Activated CD8-positive, alpha-beta T cell treated with anti-CD3 and anti-CD28 coated beads, Interleukin-2, amount 10 ng/mL, durations not matched to agents 7 days and 5 days (primary cell): ENCODE data around the gene MANBA. TPM values are rescaled to one million over a fixed set of nuclear protein-coding genes. Genes with fewer than 3 reads are reported as not detected.
"Not testable (repeated sequence)": the region's sequence is repeated elsewhere in the genome, so short reads cannot be mapped to it uniquely, and the experiment has no call there.

Experiments
- ATAC-seq: fragments of 150-1000 bp; cut with Tn5 transposase; one replicate; pipeline ENCODE4 v1.10.0; 2021; ENCODE audit warnings: moderate library complexity
- CTCF ChIA-PET: fragments of 350-600 bp; sonication (Branson Sonifier 250); formaldehyde crosslinking; loops from one replicate; lab custom pipeline; 2021; ENCODE audit warnings: antibody characterized with exemption; lab: Charles Lee
- POLR2A ChIA-PET: fragments of 350-600 bp; sonication (Branson Sonifier 250); formaldehyde crosslinking; loops from one replicate; lab custom pipeline; 2021; ENCODE audit warnings: antibody characterized with exemption; lab: Charles Lee
- DNase-seq: peaks from one replicate; pipeline ENCODE4 v3.0.0-alpha.2; 2020
- H3K27ac Mint-ChIP-seq: one replicate; pipeline ENCODE4 v1.8.0; 2021; ENCODE audit warnings: mild to moderate bottlenecking, mixed read lengths
- H3K27me3 Mint-ChIP-seq: one replicate; pipeline ENCODE4 v1.8.0; 2021; ENCODE audit warnings: low read depth, mixed read lengths
- H3K36me3 Mint-ChIP-seq: one replicate; pipeline ENCODE4 v1.8.0; 2021; ENCODE audit warnings: low read depth, mixed read lengths
- H3K4me1 Mint-ChIP-seq: one replicate; pipeline ENCODE4 v1.8.0; 2021; ENCODE audit warnings: low read depth, mixed read lengths
- H3K4me3 Mint-ChIP-seq: one replicate; pipeline ENCODE4 v1.8.0; 2021; ENCODE audit warnings: mild to moderate bottlenecking, mixed read lengths
- H3K9me3 Mint-ChIP-seq: one replicate; pipeline ENCODE4 v1.8.0; 2022; ENCODE audit warnings: mixed read lengths; ENCODE audit not compliant: insufficient read depth
- total RNA-seq, 2 experiments: library from RNA; stranded (reverse); gene quantifications; one replicate each; pipeline ENCODE4 v1.2.3, GENCODE V29; 2021

Gene MANBA
- total RNA-seq, 2 experiments from 2014 or later, result 15.1 to 16.6 TPM

- H3K27ac Mint-ChIP-seq, result peak overlapping the region; percentile 74
- H3K4me1 Mint-ChIP-seq, result peaks cover 31% of the 10 kb centered on the region
- ChIA-PET POLR2A (interaction anchor here (1.1 to 3.1 kb wide), 8 partner anchors 23 to 260 kb away, joined by 4 to 26 read pairs (median 6); partner anchors contain the start of genes CISD2, NFKB1 and UBE2D3), CTCF (interaction anchor here (0.9 to 1.4 kb wide), 9 partner anchors 17 to 339 kb away, joined by 3 to 5 read pairs (median 3); partner anchors contain the start of genes BDH2 and UBE2D3)
- H3K36me3 Mint-ChIP-seq, result peaks cover 9% of the 10 kb centered on the region
- ATAC-seq, result peak; percentile 22
- no peak for DNase-seq
- no peaks in the 10 kb centered on the region for H3K27me3 Mint-ChIP-seq
- H3K4me3 Mint-ChIP-seq, result peak overlapping the region; percentile 92
- H3K9me3 Mint-ChIP-seq, result no peaks in the 10 kb centered on the region
Observed at GRCh38 chr4:102761296-102761701, 531 bp upstream of the MANBA start.

- ATAC-seq, result peak; percentile 30
- Mint-ChIP-seq H3K4me3 (peak overlapping the region; percentile 92), H3K27ac (peak overlapping the region; percentile 85), H3K9me3 (no peaks in the 10 kb centered on the region), H3K36me3 (peaks cover 12% of the 10 kb centered on the region), H3K27me3 (no peaks in the 10 kb centered on the region), H3K4me1 (peaks cover 31% of the 10 kb centered on the region)
- POLR2A ChIA-PET, result interaction anchor here (0.7 to 3.1 kb wide), 9 partner anchors 14 to 414 kb away, joined by 3 to 26 read pairs (median 5); partner anchors contain the start of genes NFKB1, SLC39A8 and UBE2D3
- peak; percentile 33 for DNase-seq
- CTCF ChIA-PET, result interaction anchor here (1.1 to 1.4 kb wide), 3 partner anchors 67 to 340 kb away, joined by 3 to 5 read pairs (median 3); partner anchors contain the start of genes BDH2 and UBE2D3
Observed at GRCh38 chr4:102759831-102760644, 730 bp downstream of the MANBA start.

DNA sequence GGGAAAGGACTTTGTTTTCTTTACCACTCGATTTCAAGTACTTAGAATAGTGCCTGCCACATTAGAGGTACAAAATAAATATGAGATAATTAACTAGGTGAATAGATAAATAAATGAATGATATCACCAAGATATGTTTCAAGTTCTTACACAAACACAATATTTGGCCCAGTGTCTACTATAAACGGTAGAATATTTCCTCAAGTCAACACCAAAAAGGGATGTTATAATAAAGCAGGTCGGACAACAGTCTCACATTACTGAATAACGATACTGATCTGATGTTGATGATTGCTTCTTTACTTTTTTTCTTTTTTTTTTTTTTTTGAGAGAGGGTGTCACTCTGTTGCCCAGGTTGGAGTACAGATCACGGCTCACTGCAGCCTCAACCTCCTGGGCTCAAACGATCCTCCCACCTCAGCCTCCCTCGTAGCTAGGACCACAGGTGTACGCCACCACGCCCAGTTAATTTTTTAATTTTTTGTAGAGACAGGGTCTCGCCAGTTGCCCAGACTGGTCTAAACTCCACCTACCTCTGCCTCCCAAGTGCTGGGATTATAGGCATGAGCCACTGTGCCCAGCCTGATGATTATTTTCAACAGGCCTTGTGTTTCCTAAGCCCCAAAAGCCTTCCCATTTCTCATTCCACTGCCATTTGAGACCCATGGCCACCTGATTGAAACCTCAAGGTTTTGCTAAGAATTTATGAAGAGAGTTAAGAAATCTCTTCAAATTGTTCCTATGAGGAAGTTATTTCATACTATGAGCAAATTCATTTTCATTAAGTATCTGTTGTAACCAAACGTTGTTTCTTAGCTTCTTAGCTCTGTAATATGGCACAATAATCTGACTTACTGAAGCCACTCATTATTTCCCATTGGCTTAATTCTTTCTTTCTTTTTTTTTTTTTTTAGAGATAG lies 2.3 kb downstream of the MANBA start:
- H3K36me3 Mint-ChIP-seq, result peaks cover 15% of the 10 kb centered on the region
- no peak overlapping the region for H3K4me3 Mint-ChIP-seq
- ChIA-PET POLR2A (no interaction called here), CTCF (no interaction called here)
- ATAC-seq (no peak), DNase-seq (no peak)
- H3K4me1 Mint-ChIP-seq, result peaks cover 31% of the 10 kb centered on the region
- H3K27me3 Mint-ChIP-seq, result no peaks in the 10 kb centered on the region
- no peak overlapping the region for H3K27ac Mint-ChIP-seq
- no peaks in the 10 kb centered on the region for H3K9me3 Mint-ChIP-seq

DNA sequence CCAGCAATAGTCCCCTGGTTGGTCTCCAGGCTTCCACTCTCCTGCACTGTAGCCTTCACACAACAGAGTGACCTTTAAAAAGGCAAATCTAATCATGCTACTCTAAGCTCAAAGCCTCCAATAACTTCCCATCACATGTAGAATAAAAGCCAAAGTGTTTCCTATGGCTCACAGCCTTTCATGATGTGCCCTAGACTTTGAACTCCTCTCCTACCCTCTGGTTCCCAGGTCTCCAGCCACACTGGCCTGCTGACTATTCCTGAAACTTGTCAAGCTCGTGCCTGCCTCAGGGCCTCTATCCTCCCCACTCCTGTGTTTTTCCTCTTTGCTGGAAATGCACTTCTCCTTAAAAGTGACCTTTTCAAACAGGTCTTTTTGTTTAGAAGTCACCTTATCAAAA lies 3.1 kb downstream of the MANBA start:
- Mint-ChIP-seq H3K27me3 (no peaks in the 10 kb centered on the region), H3K27ac (no peak overlapping the region), H3K36me3 (peaks cover 15% of the 10 kb centered on the region), H3K9me3 (no peaks in the 10 kb centered on the region), H3K4me3 (no peak overlapping the region), H3K4me1 (peaks cover 31% of the 10 kb centered on the region)
- ATAC-seq (no peak), DNase-seq (no peak)
- ChIA-PET CTCF (no interaction called here), POLR2A (no interaction called here)

DNA sequence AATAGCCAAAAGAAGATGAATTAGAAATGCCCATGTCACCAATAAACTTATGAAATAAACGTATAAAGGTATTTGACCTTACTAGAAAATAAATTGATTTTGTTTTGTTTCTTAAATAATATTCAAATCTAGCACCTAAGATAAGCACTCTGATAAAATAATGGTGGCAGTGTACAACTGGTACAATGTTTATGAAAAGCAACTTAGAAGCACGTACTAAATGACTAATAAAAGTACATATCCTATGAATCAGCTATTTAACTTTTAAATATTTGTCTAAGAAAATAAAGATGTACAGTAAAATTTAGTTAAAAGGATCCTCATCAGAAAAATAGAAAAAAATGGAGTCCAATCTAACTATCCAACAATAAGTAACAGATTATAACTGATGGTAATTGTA lies 6.7 kb downstream of the MANBA start:
- no peak for DNase-seq
- POLR2A ChIA-PET, result no interaction called here
- CTCF ChIA-PET, result interaction anchor here (2.1 kb wide), 1 partner anchor 19 kb away, joined by 6 read pairs; no protein-coding TSS in a partner anchor
- no peak overlapping the region for H3K27ac Mint-ChIP-seq
- ATAC-seq, result no peak
- H3K36me3 Mint-ChIP-seq, result peaks cover 26% of the 10 kb centered on the region
- no peaks in the 10 kb centered on the region for H3K27me3 Mint-ChIP-seq
- no peaks in the 10 kb centered on the region for H3K9me3 Mint-ChIP-seq
- H3K4me3 Mint-ChIP-seq, result no peak overlapping the region
- peaks cover 15% of the 10 kb centered on the region for H3K4me1 Mint-ChIP-seq

DNA sequence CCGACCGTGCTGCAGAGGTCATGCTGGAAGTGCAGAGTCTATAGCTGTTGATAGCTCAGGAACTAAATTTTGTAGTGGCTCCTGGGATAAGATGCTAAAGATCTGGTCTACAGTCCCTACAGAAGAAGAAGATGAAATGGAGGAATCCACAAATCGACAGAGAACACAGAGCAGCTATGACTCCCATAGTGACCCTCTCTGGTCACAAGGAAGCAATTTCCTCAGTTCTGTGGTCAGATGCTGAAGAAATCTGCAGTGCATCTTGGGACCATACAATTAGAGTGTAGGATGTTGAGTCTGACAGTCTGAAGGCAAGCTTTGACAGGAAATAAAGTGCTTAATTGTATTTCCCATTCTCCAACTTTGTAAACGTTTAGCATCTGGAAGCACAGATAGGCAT lies 8.8 kb downstream of the MANBA start:
- ChIA-PET POLR2A (no interaction called here), CTCF (no interaction called here)
- peaks cover 18% of the 10 kb centered on the region for H3K36me3 Mint-ChIP-seq
- H3K9me3 Mint-ChIP-seq, result no peaks in the 10 kb centered on the region
- H3K27me3 Mint-ChIP-seq, result no peaks in the 10 kb centered on the region
- DNase-seq, result no peak
- peaks cover 3% of the 10 kb centered on the region for H3K4me1 Mint-ChIP-seq
- no peak overlapping the region for H3K4me3 Mint-ChIP-seq
- no peak overlapping the region for H3K27ac Mint-ChIP-seq
- ATAC-seq, result no peak

- H3K27me3 Mint-ChIP-seq, H3K4me1 Mint-ChIP-seq, ATAC-seq, CTCF ChIA-PET, H3K27ac Mint-ChIP-seq, POLR2A ChIA-PET, DNase-seq, H3K4me3 Mint-ChIP-seq: not testable (repeated sequence)
- Mint-ChIP-seq H3K36me3 (peaks cover 55% of the 10 kb centered on the region), H3K9me3 (peaks cover 18% of the 10 kb centered on the region)
Observed at GRCh38 chr4:102743352-102743751, 17.4 kb downstream of the MANBA start.

DNA sequence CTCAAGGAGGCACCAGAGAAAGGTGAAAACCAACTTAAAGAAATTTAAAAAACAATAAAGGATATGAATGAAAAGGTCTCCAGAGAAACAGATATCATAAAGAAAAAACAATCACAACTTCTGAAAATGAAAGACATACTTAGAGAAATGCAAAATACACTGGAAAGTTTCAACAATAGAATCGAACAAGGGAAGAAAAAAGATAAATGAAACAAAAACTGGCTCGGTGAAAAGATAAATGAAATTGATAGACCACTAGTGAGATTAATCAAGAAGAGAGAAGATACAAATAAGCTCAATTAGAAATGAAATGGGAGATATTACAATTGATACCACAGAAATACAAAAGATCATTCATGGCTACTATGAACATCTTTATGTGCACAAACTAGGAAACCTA lies 22.0 kb downstream of the MANBA start:
- peaks cover 21% of the 10 kb centered on the region for H3K9me3 Mint-ChIP-seq
- CTCF ChIA-PET, ATAC-seq, H3K27me3 Mint-ChIP-seq, DNase-seq, H3K4me3 Mint-ChIP-seq, H3K27ac Mint-ChIP-seq: not testable (repeated sequence)
- POLR2A ChIA-PET, result interaction anchor here (1.1 kb wide), 1 partner anchor 22 kb away, joined by 6 read pairs; the partner anchor contains the start of gene MANBA
- peaks cover 49% of the 10 kb centered on the region for H3K36me3 Mint-ChIP-seq
- H3K4me1 Mint-ChIP-seq, result peaks cover 26% of the 10 kb centered on the region

DNA sequence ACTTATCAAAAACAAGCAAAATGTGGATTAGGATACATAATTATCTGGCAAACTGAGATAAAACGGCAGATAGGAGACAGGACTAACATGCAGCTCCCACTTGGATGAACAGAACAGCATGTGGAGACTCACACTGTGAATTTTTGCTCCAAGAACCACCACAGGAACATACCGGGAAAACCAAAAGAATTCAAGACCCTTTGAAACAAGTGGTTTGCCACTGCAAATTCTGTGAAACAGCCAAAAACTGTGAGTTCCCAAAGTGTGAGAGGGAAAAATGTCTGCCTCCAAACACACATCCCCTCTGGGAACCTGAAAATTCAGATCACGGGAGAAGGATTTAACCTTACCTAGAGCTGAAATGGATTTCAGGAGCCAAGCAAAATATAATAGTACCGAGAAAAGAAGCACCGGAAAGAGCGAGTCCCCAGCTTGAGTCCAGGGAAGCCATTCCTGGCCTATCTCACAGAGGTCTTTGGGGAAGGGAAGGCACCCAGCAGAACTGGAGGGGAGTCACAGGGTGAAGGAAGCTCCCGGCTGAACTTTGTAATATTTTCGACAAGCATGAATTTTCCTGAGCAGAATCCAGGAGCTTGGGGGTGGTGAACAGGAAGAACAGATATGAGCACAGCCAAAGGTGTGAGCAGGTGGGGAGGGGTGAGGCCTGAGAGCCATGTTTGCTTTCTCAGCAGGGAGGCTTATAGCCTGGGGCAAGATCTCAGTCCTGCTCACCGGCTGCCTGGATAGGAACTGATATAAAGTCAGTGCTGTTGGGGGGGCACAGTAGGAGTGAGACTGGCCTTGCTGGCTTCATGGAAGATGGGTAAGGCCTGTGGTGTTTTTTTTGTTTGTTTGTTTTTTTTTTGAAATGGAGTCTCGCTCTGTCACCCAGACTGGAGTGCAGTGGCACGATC lies 23.9 kb downstream of the MANBA start:
- POLR2A ChIA-PET, result interaction anchor here (2.1 kb wide), 1 partner anchor 24 kb away, joined by 8 read pairs; the partner anchor contains the start of gene MANBA
- Mint-ChIP-seq H3K27me3 (no peaks in the 10 kb centered on the region), H3K4me1 (peaks cover 22% of the 10 kb centered on the region), H3K27ac (no peak overlapping the region), H3K4me3 (no peak overlapping the region), H3K36me3 (peaks cover 40% of the 10 kb centered on the region), H3K9me3 (peaks cover 17% of the 10 kb centered on the region)
- no peak for DNase-seq
- ATAC-seq, result no peak
- CTCF ChIA-PET, result no interaction called here

GRCh38 chr4:102735582-102735981 lies 25.2 kb downstream of the MANBA start:
- Mint-ChIP-seq H3K4me1 (peaks cover 22% of the 10 kb centered on the region), H3K4me3 (no peak overlapping the region), H3K27me3 (no peaks in the 10 kb centered on the region), H3K9me3 (peaks cover 21% of the 10 kb centered on the region), H3K27ac (no peak overlapping the region), H3K36me3 (peaks cover 44% of the 10 kb centered on the region)
- ChIA-PET CTCF (interaction anchor here (2.1 kb wide), 1 partner anchor 18 kb away, joined by 6 read pairs; no protein-coding TSS in a partner anchor), POLR2A (interaction anchor here (2.1 kb wide), 1 partner anchor 25 kb away, joined by 8 read pairs; the partner anchor contains the start of gene MANBA)
- DNase-seq (no peak), ATAC-seq (no peak)
